Activated CD4-positive, alpha-beta T cell treated with anti-CD3 and anti-CD28 coated beads, Interleukin-2, amount 10 ng/mL, durations not matched to agents 24 days and 14 days (primary cell): Measurements from ENCODE around the gene UNC13C. TPM values are rescaled to one million over a fixed set of nuclear protein-coding genes. Genes with fewer than 3 reads are reported as not detected.

Experiments
- DNase-seq: peaks from one replicate; pipeline ENCODE4 v3.0.0; 2022
- H3K27ac Mint-ChIP-seq: one replicate; pipeline ENCODE4 v1.8.0; 2022; ENCODE audit warnings: mild to moderate bottlenecking, mixed read lengths
- H3K27me3 Mint-ChIP-seq: one replicate; pipeline ENCODE4 v1.8.0; 2022; ENCODE audit warnings: mixed read lengths
- H3K36me3 Mint-ChIP-seq: one replicate; pipeline ENCODE4 v1.8.0; 2022; ENCODE audit warnings: low read depth, mild to moderate bottlenecking, mixed read lengths
- H3K4me1 Mint-ChIP-seq: one replicate; pipeline ENCODE4 v1.8.0; 2021; ENCODE audit warnings: mixed read lengths
- H3K4me3 Mint-ChIP-seq: one replicate; pipeline ENCODE4 v1.8.0; 2022; ENCODE audit warnings: mild to moderate bottlenecking, moderate library complexity, mixed read lengths
- H3K9me3 Mint-ChIP-seq: one replicate; pipeline ENCODE4 v1.8.0; 2021; ENCODE audit warnings: mixed read lengths
- intact Hi-C: fragments of 100-400 bp; cut with micrococcal nuclease; formaldehyde crosslinking; loops from one replicate; pipeline ENCODE4 v1.15.1; 2023
- total RNA-seq: library from RNA; stranded (reverse); gene quantifications from 2 replicates; pipeline ENCODE4 v1.2.3, GENCODE V29; 2022

Gene UNC13C
- total RNA-seq, 1 donor from 2014 or later: not detected

DNA sequence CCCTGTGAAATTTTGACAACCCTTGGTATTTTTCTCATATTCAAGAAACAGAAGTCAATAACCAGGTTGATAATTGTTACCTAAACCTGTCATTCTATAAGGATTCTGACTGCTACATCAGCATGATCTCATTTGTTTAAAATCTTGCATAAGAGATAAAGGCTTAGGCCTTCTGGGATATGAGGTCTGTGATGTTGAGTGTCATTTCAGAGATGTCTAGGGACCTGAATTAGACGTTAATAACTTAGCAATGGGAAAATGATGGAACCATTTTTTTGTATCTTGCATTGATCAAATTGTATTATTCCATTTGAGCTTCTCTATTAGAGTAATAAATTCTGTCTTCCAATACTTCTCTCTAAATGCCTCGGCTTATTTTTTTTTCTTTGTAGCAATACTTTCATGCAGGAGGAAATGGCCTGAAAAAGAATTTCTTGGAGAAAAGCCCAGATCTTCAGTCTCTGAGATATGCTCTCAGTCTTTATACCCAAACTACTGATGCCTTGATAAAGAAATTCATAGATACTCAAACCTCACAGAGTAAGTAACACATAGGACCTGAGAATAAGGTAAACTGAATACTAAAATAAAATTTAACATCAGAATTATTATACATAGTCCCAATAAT, 589.3 kb downstream of the UNC13C start:
- no peak overlapping the region for H3K4me3 Mint-ChIP-seq
- H3K9me3 Mint-ChIP-seq: no peaks in the 10 kb centered on the region
- intact Hi-C loops: no loop called here
- H3K27me3 Mint-ChIP-seq: no peaks in the 10 kb centered on the region
- no peak for DNase-seq
- H3K36me3 Mint-ChIP-seq: no peaks in the 10 kb centered on the region
- no peaks in the 10 kb centered on the region for H3K4me1 Mint-ChIP-seq
- H3K27ac Mint-ChIP-seq: no peak overlapping the region

- H3K27me3 Mint-ChIP-seq: no peaks in the 10 kb centered on the region
- intact Hi-C loops: no loop called here
These were observed 590.1 kb downstream of the UNC13C start for GRCh38 chr15:54568381-54568780.

DNA sequence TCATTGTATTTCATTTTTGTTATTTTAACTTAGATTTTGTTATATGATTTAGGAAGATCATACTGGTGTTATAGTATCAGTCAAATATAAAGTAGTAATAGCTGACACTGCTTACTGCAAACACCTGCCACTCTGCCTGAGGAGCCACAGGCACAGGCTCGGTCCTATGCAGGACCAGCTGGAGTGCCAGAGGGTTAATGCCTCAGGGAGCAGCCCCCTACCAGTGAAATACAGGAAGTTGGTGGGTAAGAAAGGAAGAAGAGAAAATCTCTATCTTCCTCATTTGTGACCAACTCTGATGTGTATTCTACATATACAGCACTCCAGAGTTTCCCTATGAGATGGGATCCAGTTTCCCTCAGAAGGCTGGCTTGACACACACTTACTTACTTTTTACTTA, 593.3 kb downstream of the UNC13C start:
- Mint-ChIP-seq H3K27ac (no peak overlapping the region), H3K36me3 (no peaks in the 10 kb centered on the region), H3K4me3 (no peak overlapping the region), H3K9me3 (no peaks in the 10 kb centered on the region), H3K4me1 (no peaks in the 10 kb centered on the region), H3K27me3 (no peaks in the 10 kb centered on the region)
- DNase-seq: no peak
- intact Hi-C loops: no loop called here

More at GRCh38 chr15:54568381-54568780, 590.1 kb downstream of the UNC13C start:
- no peak overlapping the region for H3K27ac Mint-ChIP-seq
- H3K9me3 Mint-ChIP-seq: no peaks in the 10 kb centered on the region
- H3K36me3 Mint-ChIP-seq: no peaks in the 10 kb centered on the region
- H3K4me1 Mint-ChIP-seq: no peaks in the 10 kb centered on the region
- H3K4me3 Mint-ChIP-seq: no peak overlapping the region
- no peak for DNase-seq

GRCh38 chr15:54575586-54575985, 597.3 kb downstream of the UNC13C start:
- H3K9me3 Mint-ChIP-seq: no peaks in the 10 kb centered on the region
- H3K27ac Mint-ChIP-seq: no peak overlapping the region
- no peaks in the 10 kb centered on the region for H3K27me3 Mint-ChIP-seq
- H3K4me1 Mint-ChIP-seq: no peaks in the 10 kb centered on the region
- intact Hi-C loops: no loop called here
- no peaks in the 10 kb centered on the region for H3K36me3 Mint-ChIP-seq
- no peak overlapping the region for H3K4me3 Mint-ChIP-seq
- DNase-seq: no peak

DNA sequence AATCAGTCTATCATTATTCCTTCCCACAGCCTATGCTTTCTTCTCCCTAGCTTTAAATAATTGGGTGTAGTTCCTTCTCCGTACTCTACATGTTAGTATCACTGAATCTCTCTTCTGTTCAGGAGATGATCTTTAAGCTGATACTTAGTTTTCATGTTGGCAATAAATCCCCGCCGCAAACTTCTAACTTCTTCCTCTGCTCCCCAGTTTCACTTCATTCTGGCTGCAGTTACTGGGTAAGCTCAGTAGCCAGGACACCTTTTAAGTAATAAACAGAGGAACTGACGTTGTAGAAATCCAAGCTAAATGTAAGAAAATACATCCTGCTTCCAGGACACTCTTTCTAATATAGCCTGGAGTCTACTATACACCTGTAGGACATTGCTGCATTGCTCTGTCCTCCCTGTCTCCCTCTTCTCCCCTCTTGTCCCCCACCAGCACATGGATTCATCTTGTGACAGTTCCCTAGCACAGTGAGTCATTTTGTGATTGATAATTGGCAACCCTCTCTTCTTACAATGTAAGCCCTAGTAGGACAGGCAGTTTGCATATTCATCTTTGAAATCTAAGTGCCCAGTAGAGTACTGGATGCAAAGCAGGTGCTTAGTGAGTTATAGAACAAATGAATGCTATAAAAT, 598.2 kb downstream of the UNC13C start:
- intact Hi-C loops: no loop called here
- Mint-ChIP-seq H3K4me1 (no peaks in the 10 kb centered on the region), H3K27me3 (no peaks in the 10 kb centered on the region), H3K27ac (no peak overlapping the region), H3K9me3 (no peaks in the 10 kb centered on the region), H3K4me3 (no peak overlapping the region), H3K36me3 (no peaks in the 10 kb centered on the region)
- DNase-seq: no peak

DNA sequence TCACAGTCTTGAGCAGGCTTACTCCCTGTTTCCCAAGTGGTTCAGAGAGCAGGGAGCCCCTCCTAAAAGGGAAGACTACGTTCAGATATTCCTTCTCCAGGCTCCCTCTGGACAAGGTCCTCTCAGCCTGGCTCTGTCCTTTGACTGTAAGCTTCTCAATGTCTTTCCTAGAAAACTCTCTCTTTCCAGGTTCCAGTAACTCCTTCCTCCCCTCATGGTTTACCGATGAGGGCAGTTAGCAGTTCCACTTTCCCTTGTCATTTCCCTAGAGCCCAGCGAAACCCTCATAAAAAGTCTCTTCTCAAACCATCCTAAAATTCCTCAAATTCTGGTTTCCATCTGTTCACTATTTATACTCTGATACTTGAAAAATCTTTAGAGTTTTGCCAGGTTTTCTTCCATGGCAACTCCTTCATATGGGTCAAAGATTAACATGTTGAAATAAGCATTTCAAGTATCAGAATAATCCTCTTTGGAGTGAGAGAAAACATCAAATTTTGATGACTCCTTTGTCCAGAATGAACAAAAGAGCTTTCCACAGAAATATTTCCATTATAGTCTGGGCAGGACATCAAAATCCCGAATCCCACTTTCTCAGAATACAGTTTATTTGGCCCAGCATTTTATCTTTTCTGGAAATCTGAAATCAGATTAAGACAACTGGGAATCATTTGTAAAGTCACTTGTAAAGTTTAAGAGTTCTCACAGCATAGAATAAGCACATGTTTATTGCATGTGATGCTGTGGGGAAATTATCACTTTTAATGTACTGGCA, 599.4 kb downstream of the UNC13C start:
- H3K27me3 Mint-ChIP-seq: no peaks in the 10 kb centered on the region
- H3K4me1 Mint-ChIP-seq: no peaks in the 10 kb centered on the region
- H3K27ac Mint-ChIP-seq: no peak overlapping the region
- DNase-seq: no peak
- no peaks in the 10 kb centered on the region for H3K36me3 Mint-ChIP-seq
- no peak overlapping the region for H3K4me3 Mint-ChIP-seq
- intact Hi-C loops: no loop called here
- H3K9me3 Mint-ChIP-seq: peaks cover 4% of the 10 kb centered on the region

DNA sequence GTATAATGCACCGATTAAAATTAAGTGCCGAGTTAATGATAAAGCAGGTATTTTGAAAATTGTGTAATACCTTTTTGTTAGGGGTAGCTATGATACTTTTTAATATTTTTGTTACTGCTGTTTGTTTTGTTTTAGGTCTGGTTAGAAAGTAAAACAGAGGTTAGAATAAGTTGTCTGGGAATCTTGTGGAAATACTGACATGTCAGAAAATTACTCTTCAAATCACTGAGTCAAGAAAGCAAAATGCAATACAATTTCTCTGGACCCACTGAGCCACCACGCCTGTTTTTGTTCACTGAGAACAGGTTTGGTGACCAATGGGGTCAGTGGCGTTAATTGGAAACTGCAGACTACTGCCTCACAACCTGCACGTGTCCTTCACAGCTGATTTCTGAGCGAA, 601.6 kb downstream of the UNC13C start:
- DNase-seq: no peak
- Mint-ChIP-seq H3K36me3 (no peaks in the 10 kb centered on the region), H3K9me3 (peaks cover 4% of the 10 kb centered on the region), H3K4me3 (no peak overlapping the region), H3K4me1 (no peaks in the 10 kb centered on the region), H3K27ac (no peak overlapping the region), H3K27me3 (no peaks in the 10 kb centered on the region)
- intact Hi-C loops: no loop called here

DNA sequence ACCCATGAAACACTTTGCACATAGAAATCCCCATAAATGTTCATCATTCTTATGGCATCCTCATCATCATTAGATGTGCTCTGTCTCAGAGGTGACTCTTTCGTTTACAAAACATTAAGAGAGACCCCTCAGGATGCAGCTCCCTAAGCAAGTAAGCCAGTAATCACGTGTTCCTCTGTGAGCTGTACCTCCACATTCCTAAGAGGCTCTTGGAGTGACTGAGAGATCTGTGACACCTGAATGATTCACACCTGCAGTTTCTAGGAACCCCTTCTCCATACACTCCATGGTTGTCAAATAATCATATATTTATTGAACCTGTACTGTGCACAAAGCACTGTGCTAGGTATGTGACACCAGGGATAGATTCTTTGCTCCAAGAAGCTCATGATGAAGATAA, 602.4 kb downstream of the UNC13C start:
- intact Hi-C loops: no loop called here
- no peak for DNase-seq
- no peak overlapping the region for H3K27ac Mint-ChIP-seq
- H3K4me3 Mint-ChIP-seq: no peak overlapping the region
- peaks cover 4% of the 10 kb centered on the region for H3K9me3 Mint-ChIP-seq
- no peaks in the 10 kb centered on the region for H3K27me3 Mint-ChIP-seq
- H3K36me3 Mint-ChIP-seq: no peaks in the 10 kb centered on the region
- no peaks in the 10 kb centered on the region for H3K4me1 Mint-ChIP-seq

DNA sequence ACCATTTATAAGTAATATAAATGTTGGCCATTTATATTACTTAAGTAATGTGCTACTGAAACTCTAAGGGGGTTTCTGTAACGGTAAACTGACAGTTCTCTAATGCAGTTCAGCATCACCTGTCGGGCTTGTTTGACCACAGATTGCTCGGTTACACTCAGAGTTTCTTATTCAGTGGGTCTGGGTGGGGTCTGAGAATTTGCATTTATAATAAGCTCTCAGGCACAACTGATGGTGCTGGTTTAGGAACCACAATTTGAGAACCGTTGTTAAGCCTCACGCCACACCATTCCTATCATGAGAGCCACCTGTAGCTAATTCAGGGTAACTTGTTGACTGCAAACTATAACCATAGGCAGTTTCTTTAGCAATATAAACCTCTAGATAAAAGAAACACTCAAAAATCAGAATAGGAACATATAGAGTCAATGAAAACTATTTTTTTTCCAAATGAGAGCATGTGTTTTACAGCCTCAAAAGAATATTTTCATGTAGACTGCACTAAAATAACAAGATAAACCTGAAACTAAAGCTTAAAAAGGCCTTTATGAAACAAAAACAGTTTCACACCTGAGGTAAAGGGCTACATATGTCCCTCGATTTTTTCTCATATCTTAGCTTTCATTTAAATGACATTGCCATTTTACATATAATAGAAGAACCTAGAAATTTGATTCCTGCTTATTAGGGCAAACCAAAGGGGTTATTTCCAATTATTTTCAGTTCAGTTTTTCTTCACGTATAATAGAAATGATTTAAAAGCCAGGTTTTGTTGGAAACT, 604.8 kb downstream of the UNC13C start:
- H3K9me3 Mint-ChIP-seq: peaks cover 4% of the 10 kb centered on the region
- intact Hi-C loops: no loop called here
- no peaks in the 10 kb centered on the region for H3K4me1 Mint-ChIP-seq
- H3K27me3 Mint-ChIP-seq: no peaks in the 10 kb centered on the region
- no peak overlapping the region for H3K27ac Mint-ChIP-seq
- no peaks in the 10 kb centered on the region for H3K36me3 Mint-ChIP-seq
- no peak for DNase-seq
- no peak overlapping the region for H3K4me3 Mint-ChIP-seq

DNA sequence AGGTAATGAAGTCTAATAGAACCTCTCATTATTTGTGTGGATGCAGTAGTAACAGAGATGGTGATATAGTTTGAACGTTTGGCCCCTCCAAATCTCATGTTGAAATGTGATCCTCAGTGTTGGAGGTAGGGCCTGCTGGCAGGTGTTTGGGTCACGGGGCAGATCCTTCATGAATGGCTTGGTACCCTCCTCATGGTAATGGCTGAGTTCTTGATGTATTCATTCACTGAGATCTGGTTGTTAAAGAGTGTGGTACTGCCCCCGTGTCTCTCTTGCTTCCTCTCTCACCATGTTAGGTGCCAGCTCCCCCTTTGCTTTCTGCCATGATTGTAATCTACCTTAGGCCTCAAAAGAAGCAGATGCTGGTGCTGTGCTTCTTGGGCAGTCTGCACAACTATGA, 606.8 kb downstream of the UNC13C start:
- H3K9me3 Mint-ChIP-seq: peaks cover 4% of the 10 kb centered on the region
- H3K27ac Mint-ChIP-seq: no peak overlapping the region
- no peak overlapping the region for H3K4me3 Mint-ChIP-seq
- H3K36me3 Mint-ChIP-seq: no peaks in the 10 kb centered on the region
- H3K4me1 Mint-ChIP-seq: no peaks in the 10 kb centered on the region
- no peaks in the 10 kb centered on the region for H3K27me3 Mint-ChIP-seq
- DNase-seq: no peak
- intact Hi-C loops: no loop called here

DNA sequence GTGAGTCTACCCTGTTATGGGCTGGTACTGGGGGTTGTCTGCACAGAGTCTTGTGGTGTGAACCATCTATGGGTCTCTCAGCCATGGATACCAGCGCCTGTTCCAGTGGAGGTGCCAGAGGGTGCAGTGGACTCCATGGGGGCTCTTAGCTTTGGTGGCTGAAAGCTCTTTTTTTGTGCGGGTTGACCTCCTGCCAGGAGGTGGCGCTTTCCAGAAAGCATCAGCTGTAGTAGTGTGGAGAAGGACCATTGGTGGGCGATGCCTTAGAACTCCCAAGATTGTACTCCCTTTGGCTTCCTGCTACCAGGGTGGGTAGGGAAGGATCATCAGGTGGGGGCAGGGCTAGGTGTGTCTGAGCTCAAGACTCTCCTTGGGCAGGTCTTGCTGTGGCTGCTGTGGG, 615.9 kb downstream of the UNC13C start:
- intact Hi-C loops: no loop called here
- H3K27me3 Mint-ChIP-seq: no peaks in the 10 kb centered on the region
- no peak for DNase-seq
- no peaks in the 10 kb centered on the region for H3K9me3 Mint-ChIP-seq
- no peaks in the 10 kb centered on the region for H3K36me3 Mint-ChIP-seq
- H3K4me3 Mint-ChIP-seq: no peak overlapping the region
- H3K27ac Mint-ChIP-seq: no peak overlapping the region
- H3K4me1 Mint-ChIP-seq: no peaks in the 10 kb centered on the region

DNA sequence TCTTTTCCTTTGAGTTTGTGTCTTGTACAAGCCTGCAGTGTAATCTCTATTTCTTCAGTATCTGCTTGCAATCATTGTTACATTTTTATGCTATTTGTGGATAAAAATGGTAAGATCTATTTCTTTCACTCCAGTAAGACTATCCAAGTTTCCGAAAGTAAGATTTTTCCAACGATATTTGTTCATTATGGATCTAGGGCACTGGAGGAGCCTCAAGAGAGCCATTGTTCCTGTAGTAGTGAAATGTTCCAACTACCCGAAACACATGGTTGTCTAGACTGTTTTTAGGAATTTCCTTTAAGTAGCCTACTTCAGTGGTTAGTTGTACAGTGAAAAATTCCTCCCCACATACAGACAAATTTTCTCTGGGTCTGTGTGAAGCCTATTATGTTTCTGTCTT, 621.1 kb downstream of the UNC13C start:
- H3K9me3 Mint-ChIP-seq: no peaks in the 10 kb centered on the region
- H3K27ac Mint-ChIP-seq: no peak overlapping the region
- no peaks in the 10 kb centered on the region for H3K27me3 Mint-ChIP-seq
- intact Hi-C loops: no loop called here
- no peaks in the 10 kb centered on the region for H3K4me1 Mint-ChIP-seq
- no peak for DNase-seq
- H3K4me3 Mint-ChIP-seq: no peak overlapping the region
- no peaks in the 10 kb centered on the region for H3K36me3 Mint-ChIP-seq

DNA sequence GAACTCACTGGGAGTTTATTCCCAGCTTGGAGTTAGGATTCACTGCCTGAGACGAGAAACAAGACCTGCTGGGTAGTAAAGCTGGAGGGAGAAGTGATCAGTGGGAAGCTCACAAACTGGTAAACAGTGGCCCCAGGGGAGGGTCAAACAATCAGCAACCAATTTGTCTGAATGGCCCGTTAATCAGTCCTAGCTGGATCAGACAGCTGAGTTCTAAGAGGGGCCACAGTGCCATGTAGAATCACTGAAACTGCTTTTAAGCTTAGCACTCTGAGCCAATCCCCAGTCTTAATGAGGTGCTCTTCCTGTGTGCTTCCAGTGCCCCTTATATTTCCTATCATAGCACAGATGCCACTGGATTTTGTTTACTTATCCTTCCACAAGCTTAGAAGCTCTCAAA, 626.8 kb downstream of the UNC13C start:
- no peaks in the 10 kb centered on the region for H3K4me1 Mint-ChIP-seq
- no peak overlapping the region for H3K4me3 Mint-ChIP-seq
- no peak overlapping the region for H3K27ac Mint-ChIP-seq
- intact Hi-C loops: no loop called here
- no peaks in the 10 kb centered on the region for H3K27me3 Mint-ChIP-seq
- no peaks in the 10 kb centered on the region for H3K9me3 Mint-ChIP-seq
- DNase-seq: no peak
- H3K36me3 Mint-ChIP-seq: no peaks in the 10 kb centered on the region

DNA sequence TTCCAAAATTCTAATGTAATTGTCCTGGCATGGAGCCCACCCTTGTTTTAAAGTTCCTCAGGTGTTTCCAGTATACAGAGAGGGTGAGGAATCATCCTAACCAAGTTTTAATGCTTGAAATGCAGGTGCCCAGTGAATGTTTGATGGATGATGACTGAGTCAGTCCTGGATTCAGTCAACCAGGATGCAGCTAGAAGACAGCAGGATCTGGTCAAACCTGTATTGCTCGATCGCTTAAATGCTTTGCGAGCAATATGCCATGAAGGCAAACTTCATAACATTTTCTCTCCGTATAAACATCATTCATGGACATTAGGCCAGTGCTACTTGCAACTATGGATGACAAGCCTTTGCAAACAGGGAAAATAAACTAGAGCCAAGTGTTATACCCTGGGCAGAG, 627.3 kb downstream of the UNC13C start:
- intact Hi-C loops: no loop called here
- H3K27ac Mint-ChIP-seq: no peak overlapping the region

More for the DNA sequence above, 627.3 kb downstream of the UNC13C start:
- no peaks in the 10 kb centered on the region for H3K27me3 Mint-ChIP-seq
- H3K9me3 Mint-ChIP-seq: no peaks in the 10 kb centered on the region
- no peaks in the 10 kb centered on the region for H3K36me3 Mint-ChIP-seq
- no peak for DNase-seq
- H3K4me1 Mint-ChIP-seq: no peaks in the 10 kb centered on the region
- no peak overlapping the region for H3K4me3 Mint-ChIP-seq
